GM19463 (cell line): ENCODE data around the gene TK2.

Experiments
- ATAC-seq: cut with Tn5 transposase; IDR thresholded peaks from one replicate; pipeline ENCODE4 v1.9.1; 2021; ENCODE audit warnings: mild to moderate bottlenecking, moderate library complexity; ENCODE audit not compliant: unreplicated experiment

The TK2 gene

GRCh38 chr16:66486199-66486772 lies 63.6 kb downstream of the TK2 start:
- no peak for ATAC-seq

DNA sequence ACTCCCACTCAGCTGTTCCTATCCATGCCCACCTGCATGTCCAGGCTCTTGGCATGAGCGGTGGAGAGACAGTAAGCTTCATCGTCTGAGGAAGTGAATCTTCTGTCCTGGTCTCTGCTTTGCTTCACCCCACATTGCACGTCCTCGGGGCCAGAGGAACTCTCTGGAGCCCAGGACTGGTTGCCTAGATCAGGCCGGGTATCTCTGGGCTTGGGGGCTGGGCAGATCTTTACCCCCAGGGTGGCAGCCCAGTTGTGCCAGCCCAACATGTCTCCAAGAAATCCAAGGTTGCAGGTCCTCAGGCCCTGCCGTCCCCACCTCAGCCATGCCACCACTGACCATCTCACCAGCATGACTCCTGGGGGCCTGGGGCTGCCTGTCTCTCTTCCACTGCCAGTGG lies 64.5 kb downstream of the TK2 start:
- no peak for ATAC-seq

DNA sequence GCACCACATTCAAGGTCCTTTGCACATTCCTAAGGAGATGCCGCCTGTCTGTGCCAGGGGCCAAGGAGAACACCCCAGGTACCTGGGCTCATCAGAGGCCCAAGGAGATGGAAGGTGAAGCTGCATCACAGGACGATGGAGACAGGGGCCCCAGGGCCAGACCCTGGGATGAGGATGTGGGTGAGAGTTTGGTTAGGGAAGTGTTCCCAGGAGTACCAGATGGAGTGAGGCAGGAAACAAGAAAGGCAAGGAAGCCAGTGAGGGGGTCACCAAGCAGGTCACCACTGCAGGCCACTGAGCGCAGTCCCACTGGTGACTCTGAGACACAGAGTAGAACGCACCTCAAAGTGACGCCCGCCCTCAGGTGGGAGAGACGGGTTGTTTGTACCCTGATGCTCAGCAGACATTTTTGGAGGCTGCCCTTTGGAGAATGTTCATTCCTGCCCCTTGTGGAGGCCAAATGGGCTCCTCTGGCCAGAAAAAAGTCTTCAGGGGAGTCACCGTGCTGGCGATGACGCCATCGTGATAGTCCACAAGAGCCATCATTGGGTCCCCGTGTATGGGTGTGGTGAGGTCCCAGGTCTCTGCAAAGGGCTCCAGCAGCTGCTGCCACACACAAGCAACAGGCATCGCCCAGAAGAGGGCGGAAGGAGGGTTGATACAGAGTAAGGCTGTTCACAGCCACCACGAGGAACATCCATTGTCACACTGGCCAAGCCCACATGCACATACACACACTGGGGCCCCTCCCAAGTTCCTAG lies 65.3 kb downstream of the TK2 start:
- ATAC-seq: no peak

DNA sequence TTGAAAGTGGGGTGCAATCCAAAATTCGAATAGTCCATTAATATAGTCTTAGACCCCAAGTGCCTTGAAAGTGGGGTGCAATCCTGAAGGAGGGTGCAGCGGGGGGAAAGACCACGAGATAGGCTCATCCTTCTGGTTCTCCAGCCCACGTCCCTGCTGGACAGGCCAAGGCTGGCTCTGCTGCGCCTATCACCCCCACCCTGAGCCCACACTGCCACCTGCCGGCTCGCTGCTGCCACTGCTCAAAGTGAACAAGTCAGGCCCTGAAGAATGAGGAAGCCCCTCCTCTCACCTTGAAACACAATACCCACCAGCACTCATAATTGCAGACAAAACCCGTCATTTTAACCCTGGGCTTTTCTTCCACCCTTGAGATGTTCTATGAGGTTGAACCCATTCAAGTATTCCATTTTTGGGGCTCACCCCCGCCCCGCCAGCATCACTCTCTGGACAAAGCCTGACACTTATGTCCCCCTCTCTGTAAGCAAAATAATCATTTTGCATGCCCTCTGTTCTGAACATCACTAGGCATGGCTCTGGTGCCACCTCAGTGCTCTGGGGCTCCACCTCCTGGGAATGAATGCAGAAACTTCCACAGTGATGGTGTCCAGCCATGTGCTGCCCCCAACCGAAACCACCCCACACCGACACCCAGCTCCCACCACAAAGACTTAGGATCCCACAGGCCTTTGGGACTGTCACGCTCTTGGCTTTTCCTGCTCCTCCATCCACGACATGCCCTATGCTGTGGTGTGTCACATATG lies 66.1 kb downstream of the TK2 start:
- peak; percentile 65 for ATAC-seq

DNA sequence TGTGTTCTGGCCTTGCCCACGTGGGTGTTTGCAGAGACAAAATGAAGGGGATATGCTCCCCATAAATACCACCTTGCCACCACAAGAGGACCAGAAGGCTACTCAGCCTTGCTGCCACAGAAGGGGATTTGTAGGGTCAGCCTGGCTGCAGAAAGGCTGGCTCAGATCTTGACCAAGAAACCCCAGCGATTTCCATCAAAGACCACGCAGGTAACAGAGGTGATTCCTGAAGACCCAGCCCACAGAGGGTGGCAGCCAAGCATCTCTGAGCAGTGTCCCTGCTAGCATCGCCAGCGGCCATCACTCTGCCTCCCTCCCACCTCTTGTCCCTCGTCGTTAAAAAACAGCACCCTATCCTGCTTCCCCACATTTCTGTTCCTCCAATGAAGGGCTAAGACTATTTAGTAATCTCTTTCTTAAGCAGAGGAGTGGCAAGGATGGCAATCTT lies 68.0 kb downstream of the TK2 start:
- no peak for ATAC-seq

DNA sequence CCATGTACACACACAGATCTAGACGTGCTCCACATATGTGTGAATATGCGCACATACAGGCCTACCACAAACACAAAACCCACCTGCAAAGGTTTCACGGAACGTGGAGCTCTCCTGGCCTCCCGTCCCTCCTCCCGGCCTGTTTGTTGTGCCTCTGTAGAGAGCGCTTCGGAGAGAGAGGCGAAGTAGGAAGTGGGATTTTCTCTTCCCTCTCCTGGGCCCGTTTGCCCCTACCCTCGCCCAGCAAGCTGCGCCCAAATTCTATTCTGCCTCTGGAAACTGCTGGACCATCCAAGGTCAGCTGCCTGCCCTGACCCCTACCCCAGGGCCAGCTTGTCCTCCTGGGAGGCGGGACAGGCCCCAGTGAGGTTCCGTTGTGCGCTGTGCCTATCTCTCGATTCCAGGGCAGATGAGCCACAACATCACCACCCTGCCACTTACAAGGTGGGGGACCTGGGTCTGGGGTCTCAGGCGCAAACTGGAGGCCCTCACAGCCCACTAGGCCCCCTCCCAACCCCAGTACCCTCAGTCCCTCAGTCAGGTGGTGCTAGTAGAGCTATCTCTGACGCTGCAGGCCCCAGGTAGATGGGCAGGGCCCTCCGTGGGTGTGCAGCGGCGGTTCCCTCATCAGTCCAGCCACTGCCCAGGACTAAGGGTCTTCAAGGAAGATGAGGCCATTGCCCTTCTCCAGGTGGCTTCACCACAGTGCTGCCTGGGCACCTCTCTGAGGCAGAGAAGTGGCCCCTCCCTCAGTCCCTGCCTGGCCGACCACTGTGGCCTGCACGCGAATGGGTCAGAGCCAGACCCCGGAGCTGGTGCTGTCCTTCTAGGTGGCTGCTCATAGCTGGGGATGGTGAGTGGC lies 68.6 kb downstream of the TK2 start:
- no peak for ATAC-seq

GRCh38 chr16:66480265-66481080 lies 69.4 kb downstream of the TK2 start:
- no peak for ATAC-seq

- no peak for ATAC-seq
These were observed 70.2 kb downstream of the TK2 start for GRCh38 chr16:66479661-66480264.

- ATAC-seq: peak; percentile 55
These were observed 71.0 kb downstream of the TK2 start for GRCh38 chr16:66478733-66479511.

DNA sequence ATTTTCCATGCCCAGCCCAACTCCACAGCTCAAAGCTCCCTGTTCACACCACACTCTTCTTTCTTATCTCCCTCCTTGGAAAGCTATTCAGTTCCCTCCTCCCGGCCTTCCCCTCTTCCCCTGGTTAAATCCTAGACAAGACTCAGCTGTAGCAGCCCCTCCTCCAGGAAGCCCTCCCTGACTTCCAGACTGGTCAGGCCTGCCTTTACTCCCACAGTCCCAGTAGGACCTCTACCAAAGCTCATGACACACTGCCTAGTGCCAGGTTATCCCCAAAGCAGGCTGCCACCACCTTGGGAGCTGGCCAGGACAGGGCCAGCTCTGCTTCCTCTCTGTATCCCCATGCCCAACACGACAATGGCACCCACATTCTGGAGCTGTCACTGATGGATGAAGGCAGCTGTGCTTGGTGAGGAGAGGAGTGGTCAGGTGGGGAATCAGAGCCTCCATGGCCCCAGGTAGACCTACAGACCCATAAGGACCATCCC lies 72.8 kb downstream of the TK2 start:
- ATAC-seq: no peak

GRCh38 chr16:66476328-66477027 lies 73.4 kb downstream of the TK2 start:
- no peak for ATAC-seq

DNA sequence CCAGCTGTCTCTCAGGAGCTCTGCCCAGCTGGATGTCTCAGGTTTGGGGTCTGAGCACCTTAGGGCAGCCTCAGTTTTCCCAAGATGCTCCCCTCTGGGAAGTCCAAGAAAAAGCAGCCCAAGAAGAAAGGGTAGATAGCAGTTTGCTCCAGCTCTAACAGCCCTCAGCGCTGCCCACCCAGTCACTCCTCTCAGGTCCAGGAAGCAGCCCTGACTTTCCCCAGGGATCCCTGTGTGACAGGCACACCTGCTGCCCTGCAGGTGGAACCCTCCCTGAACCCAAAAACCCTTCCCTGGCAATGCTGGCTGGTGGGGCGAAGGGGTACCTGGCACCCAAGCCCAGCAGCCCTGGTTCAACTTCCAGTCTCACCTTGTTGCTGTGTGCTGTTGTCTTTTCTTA lies 74.7 kb downstream of the TK2 start:
- ATAC-seq: no peak

- ATAC-seq: peak; percentile 90
These were observed 75.1 kb downstream of the TK2 start for GRCh38 chr16:66474750-66475199.

DNA sequence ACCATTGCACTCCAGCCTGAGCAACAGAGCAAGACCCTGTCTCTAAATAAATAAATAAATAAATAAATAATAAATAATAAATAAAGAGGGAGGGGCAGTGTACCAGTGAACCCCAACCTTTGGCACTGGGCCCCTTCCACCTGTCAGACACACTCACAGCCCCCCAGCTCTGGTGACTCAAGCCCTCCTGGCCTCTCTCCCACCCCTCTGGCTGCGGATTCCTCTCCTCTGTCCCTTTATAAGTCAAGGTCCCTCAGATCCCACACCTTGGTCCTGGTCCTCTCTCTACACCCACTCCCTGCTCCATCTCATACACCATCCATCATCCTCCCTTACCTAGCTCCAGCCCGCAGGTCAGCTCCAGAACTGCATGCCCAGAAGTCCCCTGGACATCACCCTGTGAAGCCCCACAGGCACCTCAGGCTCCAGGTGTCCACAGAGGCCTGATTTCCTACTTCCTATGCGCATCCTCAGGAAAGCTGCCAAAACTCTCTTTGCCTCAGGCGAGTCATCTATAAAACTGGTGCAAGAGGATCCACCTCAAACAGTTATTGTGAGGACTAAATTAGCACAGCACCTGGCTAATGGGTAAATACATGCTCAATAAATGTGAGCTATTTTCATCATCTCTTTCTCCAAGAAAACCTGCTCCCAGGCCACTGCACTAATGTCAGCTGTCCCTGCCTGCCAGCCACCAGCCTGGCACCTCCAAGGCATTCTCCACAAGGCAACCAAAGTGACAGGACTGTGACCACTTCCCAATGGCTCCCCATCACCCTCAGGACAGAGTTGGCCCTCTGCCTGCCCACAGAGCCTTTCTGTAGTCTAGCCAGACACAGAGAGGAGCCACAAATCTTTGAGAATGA lies 76.0 kb downstream of the TK2 start:
- ATAC-seq: no peak

GRCh38 chr16:66473051-66473571 lies 76.8 kb downstream of the TK2 start:
- no peak for ATAC-seq

GRCh38 chr16:66471716-66472393 lies 78.1 kb downstream of the TK2 start:
- ATAC-seq: no peak
